Ascending aorta (tissue), 2 donors: ENCODE measurements around the gene SUMO4. TPM values are rescaled to one million over a fixed set of nuclear protein-coding genes. Genes with fewer than 3 reads are reported as not detected.

Source experiments
- DNase-seq, 2 donors: peaks; one replicate each; pipeline ENCODE4 v3.0.0-alpha.2; 2019; ENCODE audit warnings: low spot score in 2 of 2
- H3K27ac ChIP-seq, 2 donors: fragments of 200-600 bp; sonication (generic); one replicate each; pipeline ENCODE4 v1.5.1; 2016 to 2017; ENCODE audit warnings: mild to moderate bottlenecking in 1 of 2
- H3K27me3 ChIP-seq: fragments of 200-600 bp; sonication (generic); one replicate; pipeline ENCODE4 v1.5.1; 2017
- H3K36me3 ChIP-seq, 2 donors: fragments of 200-600 bp; sonication (generic); one replicate each; pipeline ENCODE4 v1.5.1; 2016
- H3K4me1 ChIP-seq, 2 donors: fragments of 200-600 bp; sonication (generic); one replicate each; pipeline ENCODE4 v1.5.1; 2016 to 2017; ENCODE audit warnings: mild to moderate bottlenecking in 1 of 2
- H3K4me3 ChIP-seq, 2 donors: fragments of 200-600 bp; sonication (generic); one replicate each; pipeline ENCODE4 v1.5.1; 2016 to 2017; ENCODE audit warnings: mild to moderate bottlenecking in 1 of 2
- H3K9me3 ChIP-seq, 2 donors: fragments of 200-600 bp; sonication (generic); one replicate each; pipeline ENCODE4 v1.5.1; 2016
- intact Hi-C: fragments of 100-400 bp; cut with DNase I; formaldehyde crosslinking; loops from one replicate; pipeline ENCODE4 v1.15.1; 2023
- total RNA-seq: library from RNA; depleted of rRNA; stranded (reverse); fragments of >200 nt; gene quantifications from one replicate; pipeline ENCODE4 v1.1.0, GENCODE V29; 2016
- TF ChIP-seq, protein P1 (sequence below), 3 experiments: fragments of 200-600 bp in 2 of 3; fragments of 450-650 bp in 1 of 3; sonication (generic) in 2 of 3; IDR thresholded peaks; one replicate each; pipeline ENCODE4 v1.5.1; 2016 to 2019; ENCODE audit warnings: antibody characterized with exemption in 3 of 3, mild to moderate bottlenecking in 1 of 3, moderate library complexity in 1 of 3

The SUMO4 gene
- total RNA-seq, 1 donor from 2014 or later: not detected

- DNase-seq: no peak
- H3K9me3 ChIP-seq: no peaks in the 10 kb centered on the region
- no peak overlapping the region for H3K4me3 ChIP-seq
- no peaks in the 10 kb centered on the region for H3K27me3 ChIP-seq
- H3K36me3 ChIP-seq: no peaks in the 10 kb centered on the region
- TF ChIP-seq, protein P1, sequence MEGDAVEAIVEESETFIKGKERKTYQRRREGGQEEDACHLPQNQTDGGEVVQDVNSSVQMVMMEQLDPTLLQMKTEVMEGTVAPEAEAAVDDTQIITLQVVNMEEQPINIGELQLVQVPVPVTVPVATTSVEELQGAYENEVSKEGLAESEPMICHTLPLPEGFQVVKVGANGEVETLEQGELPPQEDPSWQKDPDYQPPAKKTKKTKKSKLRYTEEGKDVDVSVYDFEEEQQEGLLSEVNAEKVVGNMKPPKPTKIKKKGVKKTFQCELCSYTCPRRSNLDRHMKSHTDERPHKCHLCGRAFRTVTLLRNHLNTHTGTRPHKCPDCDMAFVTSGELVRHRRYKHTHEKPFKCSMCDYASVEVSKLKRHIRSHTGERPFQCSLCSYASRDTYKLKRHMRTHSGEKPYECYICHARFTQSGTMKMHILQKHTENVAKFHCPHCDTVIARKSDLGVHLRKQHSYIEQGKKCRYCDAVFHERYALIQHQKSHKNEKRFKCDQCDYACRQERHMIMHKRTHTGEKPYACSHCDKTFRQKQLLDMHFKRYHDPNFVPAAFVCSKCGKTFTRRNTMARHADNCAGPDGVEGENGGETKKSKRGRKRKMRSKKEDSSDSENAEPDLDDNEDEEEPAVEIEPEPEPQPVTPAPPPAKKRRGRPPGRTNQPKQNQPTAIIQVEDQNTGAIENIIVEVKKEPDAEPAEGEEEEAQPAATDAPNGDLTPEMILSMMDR (IDR thresholded peaks at IDR 0.05): no peak
- H3K4me1 ChIP-seq: peaks cover 4 to 5% of the 10 kb centered on the region in 2 donors
- H3K27ac ChIP-seq: no peak overlapping the region
- intact Hi-C loops: no loop called here
These were observed 25.2 kb downstream of the SUMO4 start for GRCh38 chr6:149425224-149425623.

DNA sequence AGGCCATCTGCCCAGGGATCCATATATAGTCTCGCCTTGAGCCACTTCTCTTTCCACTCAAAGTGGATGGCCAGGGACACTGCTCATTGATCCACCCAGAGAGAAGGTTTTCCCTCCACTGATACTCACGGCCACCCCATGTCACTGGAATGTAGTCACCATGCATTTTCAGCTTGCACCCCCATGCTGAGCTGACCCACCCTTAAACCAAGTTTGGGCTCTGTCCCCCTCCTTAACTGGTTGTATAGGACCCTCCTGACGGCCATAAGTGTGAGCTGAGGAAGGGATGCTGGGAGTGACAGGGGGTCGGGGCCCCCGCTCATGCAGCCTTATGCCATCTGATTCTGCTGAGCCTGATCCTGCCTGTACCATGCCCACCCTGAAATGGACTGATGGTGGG is 25.7 kb downstream of the SUMO4 start:
- TF ChIP-seq, protein P1 (IDR thresholded peaks at IDR 0.05): no peak
- H3K27me3 ChIP-seq: no peaks in the 10 kb centered on the region
- intact Hi-C loops: no loop called here
- H3K4me1 ChIP-seq: peaks cover 4 to 5% of the 10 kb centered on the region in 2 donors
- H3K27ac ChIP-seq: no peak overlapping the region
- no peaks in the 10 kb centered on the region for H3K36me3 ChIP-seq
- no peaks in the 10 kb centered on the region for H3K9me3 ChIP-seq
- no peak for DNase-seq
- no peak overlapping the region for H3K4me3 ChIP-seq

DNA sequence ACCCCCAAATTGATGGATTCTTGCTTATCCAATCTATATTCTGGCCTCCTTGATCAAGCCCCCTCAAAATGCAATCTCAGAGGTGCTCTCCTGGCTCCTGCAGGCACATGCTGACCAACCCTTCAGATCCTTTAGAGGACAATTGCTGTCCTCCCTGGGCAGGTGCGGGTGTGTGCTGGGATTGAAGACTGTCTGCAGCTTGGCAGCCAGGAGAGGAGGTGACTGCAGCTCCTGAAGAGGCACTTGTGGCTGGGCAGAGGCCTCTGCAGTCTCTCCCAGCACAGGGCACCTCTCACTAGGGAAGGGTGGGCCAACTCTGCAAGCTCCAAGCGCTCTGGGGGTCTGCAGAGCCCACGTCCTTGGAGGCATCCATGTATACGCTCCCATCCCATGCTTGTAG is 28.5 kb downstream of the SUMO4 start:
- H3K4me3 ChIP-seq: no peak overlapping the region
- no peaks in the 10 kb centered on the region for H3K9me3 ChIP-seq
- no peak overlapping the region for H3K27ac ChIP-seq
- no peaks in the 10 kb centered on the region for H3K27me3 ChIP-seq
- TF ChIP-seq, protein P1 (IDR thresholded peaks at IDR 0.05): no peak
- intact Hi-C loops: no loop called here
- peaks cover 5 to 8% of the 10 kb centered on the region in 2 donors for H3K4me1 ChIP-seq
- no peak for DNase-seq
- H3K36me3 ChIP-seq: no peaks in the 10 kb centered on the region

GRCh38 chr6:149429427-149430360 is 29.6 kb downstream of the SUMO4 start:
- Histone ChIP-seq H3K9me3 (no peaks in the 10 kb centered on the region), H3K4me1 (peaks cover 0 to 4% of the 10 kb centered on the region in 2 donors), H3K27ac (no peak overlapping the region), H3K27me3 (no peaks in the 10 kb centered on the region), H3K4me3 (no peak overlapping the region), H3K36me3 (no peaks in the 10 kb centered on the region)
- TF ChIP-seq, protein P1 (IDR thresholded peaks at IDR 0.05): no peak
- DNase-seq: no peak
- intact Hi-C loops: loop anchor here (5.0 kb wide), 1 partner anchor 852 kb away; no protein-coding TSS in a partner anchor

DNA sequence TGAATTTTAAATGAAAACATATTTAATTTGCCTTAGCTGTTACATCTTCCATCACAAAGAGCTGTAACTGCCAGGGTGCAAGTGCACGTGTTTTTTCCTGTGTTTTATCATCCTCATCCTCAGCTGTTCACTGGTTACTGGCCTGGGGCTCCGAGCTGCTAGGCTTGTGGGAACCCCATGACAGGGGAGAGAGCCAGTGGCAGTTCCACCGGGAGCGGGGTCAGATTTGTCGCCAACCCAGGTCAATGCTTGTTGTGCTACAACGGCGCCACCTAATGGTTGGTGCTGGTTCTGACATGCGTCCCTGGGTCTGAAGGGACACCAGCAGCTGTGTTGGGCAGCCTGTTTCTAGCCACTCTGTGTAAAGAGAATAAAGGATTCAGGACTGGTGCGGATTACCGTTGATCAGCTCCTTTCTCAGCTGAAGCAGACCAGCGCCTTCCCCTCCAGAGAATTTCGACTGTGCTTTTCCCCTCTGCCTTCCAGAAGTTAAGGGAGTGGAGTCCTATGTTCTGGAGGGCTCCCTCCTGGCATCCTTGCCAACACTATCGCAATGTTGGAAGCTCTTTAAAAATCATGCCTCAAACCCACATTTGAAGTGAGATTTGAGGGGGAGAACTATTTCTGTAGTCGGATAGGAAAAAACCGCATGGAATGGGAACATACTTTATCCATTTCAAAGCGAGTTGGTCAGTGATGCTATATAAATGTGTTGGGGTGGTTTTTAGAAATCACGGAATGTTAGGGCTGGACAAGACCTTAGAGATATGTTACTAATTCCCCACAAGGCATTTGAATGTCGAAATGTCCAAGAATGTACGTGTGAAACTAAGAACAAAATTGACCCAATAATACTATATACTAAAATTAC is 32.1 kb downstream of the SUMO4 start:
- DNase-seq: peak; percentile 67 to 95
- intact Hi-C loops: loop anchor here (1.0 to 5.0 kb wide), 3 partner anchors 350 to 855 kb away; no protein-coding TSS in a partner anchor
- Histone ChIP-seq H3K9me3 (no peaks in the 10 kb centered on the region), H3K27ac (no peak overlapping the region), H3K4me3 (no peak overlapping the region), H3K36me3 (no peaks in the 10 kb centered on the region), H3K4me1 (peaks cover 0 to 4% of the 10 kb centered on the region in 2 donors), H3K27me3 (no peaks in the 10 kb centered on the region)
- TF ChIP-seq, protein P1 (IDR thresholded peaks at IDR 0.05): peak; percentile 92 to 96 (median 94)
